Activated naive CD8-positive, alpha-beta T cell treated with anti-CD3 and anti-CD28 coated beads, Interleukin-2, amount 50 U/mL, for 24 hours (primary cell): ENCODE data around the gene MIB1.
A peak's percentile ranks its signal among the peaks of the same experiment; 100 is the strongest.

Experiments used
- ATAC-seq: fragments of 150-1000 bp; cut with Tn5 transposase; one replicate; pipeline ENCODE4 v1.10.0; 2021
- DNase-seq: peaks from one replicate; pipeline ENCODE4 v3.0.0; 2021
- H3K27ac Mint-ChIP-seq: one replicate; pipeline ENCODE4 v1.8.0; 2021; ENCODE audit warnings: mild to moderate bottlenecking, mixed read lengths
- H3K27me3 Mint-ChIP-seq: one replicate; pipeline ENCODE4 v1.8.0; 2021; ENCODE audit warnings: mixed read lengths
- H3K36me3 Mint-ChIP-seq: one replicate; pipeline ENCODE4 v1.8.0; 2021; ENCODE audit warnings: low read depth, mixed read lengths
- H3K4me1 Mint-ChIP-seq: one replicate; pipeline ENCODE4 v1.8.0; 2021; ENCODE audit warnings: mixed read lengths
- H3K4me3 Mint-ChIP-seq: one replicate; pipeline ENCODE4 v1.8.0; 2021; ENCODE audit warnings: mild to moderate bottlenecking, moderate library complexity, mixed read lengths
- H3K9me3 Mint-ChIP-seq: one replicate; pipeline ENCODE4 v1.8.0; 2021; ENCODE audit warnings: mixed read lengths

MIB1 gene

GRCh38 chr18:21855432-21855831, 114.8 kb downstream of the MIB1 start:
- Mint-ChIP-seq H3K4me1 (peaks cover 7% of the 10 kb centered on the region), H3K4me3 (no peak overlapping the region), H3K27me3 (no peaks in the 10 kb centered on the region), H3K36me3 (peaks cover 21% of the 10 kb centered on the region), H3K9me3 (no peaks in the 10 kb centered on the region), H3K27ac (no peak overlapping the region)
- DNase-seq (no peak), ATAC-seq (no peak)

DNA sequence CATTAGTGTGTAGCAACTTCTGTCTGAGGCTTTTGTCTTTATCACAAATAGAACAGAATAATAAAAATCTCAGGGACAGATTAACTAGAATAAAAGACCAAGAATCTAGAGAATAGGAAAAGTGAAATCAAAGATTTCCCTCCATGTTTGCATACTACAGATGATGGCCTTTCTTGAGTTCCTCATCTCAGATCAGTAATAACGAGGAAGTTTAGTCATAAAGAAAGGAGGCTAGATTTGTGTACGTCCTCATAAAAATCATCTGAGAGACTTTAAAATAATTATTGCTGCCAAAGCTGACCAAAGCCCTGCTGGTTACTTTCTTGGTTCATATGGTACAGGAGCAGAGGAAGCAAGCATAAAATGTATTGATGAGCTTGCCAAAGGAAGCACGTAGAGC, 117.3 kb downstream of the MIB1 start:
- Mint-ChIP-seq H3K36me3 (peaks cover 23% of the 10 kb centered on the region), H3K4me3 (no peak overlapping the region), H3K4me1 (peaks cover 2% of the 10 kb centered on the region), H3K9me3 (no peaks in the 10 kb centered on the region), H3K27ac (no peak overlapping the region), H3K27me3 (no peaks in the 10 kb centered on the region)
- no peak for ATAC-seq
- no peak for DNase-seq

DNA sequence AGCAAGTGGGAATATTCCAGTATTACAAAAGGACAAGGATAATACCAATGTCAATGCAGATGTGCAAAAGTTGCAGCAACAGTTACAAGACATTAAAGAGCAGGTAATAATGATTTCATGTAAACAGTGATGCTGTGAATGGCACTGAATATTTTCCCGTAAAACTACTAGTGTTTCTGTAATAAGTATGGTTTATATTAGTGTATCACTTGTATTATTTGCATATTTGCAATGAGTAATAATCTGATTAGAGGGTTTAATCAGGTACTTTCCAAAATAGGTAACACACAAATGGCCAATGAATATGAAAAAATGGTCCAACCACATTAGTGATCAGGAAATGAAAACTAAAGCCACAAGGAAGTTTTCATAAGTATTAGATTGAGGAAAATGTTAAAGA, 118.0 kb downstream of the MIB1 start:
- no peak for ATAC-seq
- H3K4me3 Mint-ChIP-seq: no peak overlapping the region
- peaks cover 27% of the 10 kb centered on the region for H3K36me3 Mint-ChIP-seq
- DNase-seq: no peak
- no peaks in the 10 kb centered on the region for H3K9me3 Mint-ChIP-seq
- no peak overlapping the region for H3K27ac Mint-ChIP-seq
- no peaks in the 10 kb centered on the region for H3K4me1 Mint-ChIP-seq
- no peaks in the 10 kb centered on the region for H3K27me3 Mint-ChIP-seq

DNA sequence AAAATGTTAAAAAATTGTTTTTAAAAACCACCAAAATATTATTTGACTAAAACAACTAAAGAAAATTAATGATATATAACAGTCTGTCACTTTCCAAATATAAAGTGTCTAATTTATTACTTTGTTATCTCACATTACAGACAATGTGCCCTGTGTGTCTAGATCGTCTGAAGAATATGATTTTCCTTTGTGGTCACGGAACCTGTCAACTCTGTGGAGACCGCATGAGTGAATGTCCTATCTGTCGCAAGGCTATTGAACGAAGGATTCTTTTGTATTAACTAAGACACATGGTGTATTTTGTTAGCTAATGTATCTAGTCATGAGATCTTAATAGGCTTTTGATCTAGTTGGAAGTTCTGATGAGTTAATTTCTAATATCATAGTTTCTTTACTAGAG, 123.8 kb downstream of the MIB1 start:
- DNase-seq: no peak
- H3K27ac Mint-ChIP-seq: no peak overlapping the region
- no peak for ATAC-seq
- H3K36me3 Mint-ChIP-seq: peaks cover 16% of the 10 kb centered on the region
- no peak overlapping the region for H3K4me3 Mint-ChIP-seq
- H3K4me1 Mint-ChIP-seq: no peaks in the 10 kb centered on the region
- H3K9me3 Mint-ChIP-seq: no peaks in the 10 kb centered on the region
- H3K27me3 Mint-ChIP-seq: no peaks in the 10 kb centered on the region

DNA sequence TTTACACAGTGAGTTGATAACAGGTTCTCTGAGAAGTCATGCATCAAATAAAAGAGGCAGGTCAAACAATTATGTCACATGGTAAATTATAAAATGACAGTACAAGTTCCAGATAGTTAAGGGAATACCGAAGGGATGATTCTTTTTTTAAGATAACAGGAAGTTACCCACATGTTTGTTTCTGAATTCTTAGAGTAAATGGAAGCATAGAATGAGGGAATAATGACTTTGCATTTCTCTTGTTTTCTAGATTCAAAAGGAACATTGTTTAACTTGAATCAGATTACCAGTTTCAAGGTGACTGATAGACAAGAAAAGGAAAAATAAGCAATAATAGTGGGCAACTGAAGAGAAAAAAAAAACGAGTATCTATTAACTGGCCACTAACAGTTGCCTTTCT, 124.5 kb downstream of the MIB1 start:
- Mint-ChIP-seq H3K4me1 (no peaks in the 10 kb centered on the region), H3K9me3 (no peaks in the 10 kb centered on the region), H3K36me3 (peaks cover 13% of the 10 kb centered on the region), H3K27ac (no peak overlapping the region), H3K4me3 (no peak overlapping the region), H3K27me3 (no peaks in the 10 kb centered on the region)
- ATAC-seq: no peak
- no peak for DNase-seq

DNA sequence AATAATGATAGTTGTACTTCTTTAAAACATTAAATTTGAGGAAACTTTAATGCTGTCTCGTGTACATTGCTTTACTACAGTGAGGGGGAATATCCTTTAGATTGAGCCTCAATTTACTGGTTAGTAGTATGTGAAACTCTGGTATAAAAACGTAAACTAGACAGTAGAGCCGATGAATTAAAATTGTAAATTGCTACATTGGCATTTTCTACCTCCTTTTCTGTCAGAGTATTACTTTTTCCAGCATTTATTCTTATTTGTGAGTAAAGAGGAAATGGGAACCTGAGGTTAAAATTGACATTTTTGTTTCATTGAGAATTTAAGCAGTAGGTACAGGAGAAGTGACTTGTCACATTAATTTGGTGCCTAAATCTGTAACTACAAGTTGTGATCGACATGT, 128.2 kb downstream of the MIB1 start:
- no peaks in the 10 kb centered on the region for H3K4me1 Mint-ChIP-seq
- H3K9me3 Mint-ChIP-seq: peaks cover 9% of the 10 kb centered on the region
- peaks cover 9% of the 10 kb centered on the region for H3K36me3 Mint-ChIP-seq
- H3K4me3 Mint-ChIP-seq: no peak overlapping the region
- no peaks in the 10 kb centered on the region for H3K27me3 Mint-ChIP-seq
- H3K27ac Mint-ChIP-seq: no peak overlapping the region
- DNase-seq (no peak), ATAC-seq (no peak)

DNA sequence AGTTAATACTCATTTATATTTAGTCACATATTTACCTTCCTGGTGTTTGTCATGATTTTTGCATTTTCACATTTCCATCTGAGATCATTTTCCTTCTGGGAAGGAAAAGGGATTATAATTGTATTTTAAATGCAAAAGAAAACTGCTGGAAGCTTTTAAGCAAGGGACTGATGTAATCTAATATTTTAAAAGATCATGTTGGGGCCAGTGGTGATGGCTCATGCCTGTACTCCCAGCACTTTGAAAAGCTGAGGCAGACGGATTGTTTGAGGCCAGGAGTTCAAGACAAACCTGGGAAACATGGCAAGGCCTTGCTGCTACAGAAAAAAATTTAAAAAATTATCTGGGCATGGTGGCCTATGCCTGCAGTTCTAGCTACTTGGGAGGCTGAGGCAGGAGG, 149.0 kb downstream of the MIB1 start:
- Mint-ChIP-seq H3K4me3 (no peak overlapping the region), H3K36me3 (no peaks in the 10 kb centered on the region), H3K9me3 (no peaks in the 10 kb centered on the region), H3K27me3 (peaks cover 10% of the 10 kb centered on the region), H3K4me1 (no peaks in the 10 kb centered on the region), H3K27ac (no peak overlapping the region)
- no peak for ATAC-seq
- DNase-seq: no peak

DNA sequence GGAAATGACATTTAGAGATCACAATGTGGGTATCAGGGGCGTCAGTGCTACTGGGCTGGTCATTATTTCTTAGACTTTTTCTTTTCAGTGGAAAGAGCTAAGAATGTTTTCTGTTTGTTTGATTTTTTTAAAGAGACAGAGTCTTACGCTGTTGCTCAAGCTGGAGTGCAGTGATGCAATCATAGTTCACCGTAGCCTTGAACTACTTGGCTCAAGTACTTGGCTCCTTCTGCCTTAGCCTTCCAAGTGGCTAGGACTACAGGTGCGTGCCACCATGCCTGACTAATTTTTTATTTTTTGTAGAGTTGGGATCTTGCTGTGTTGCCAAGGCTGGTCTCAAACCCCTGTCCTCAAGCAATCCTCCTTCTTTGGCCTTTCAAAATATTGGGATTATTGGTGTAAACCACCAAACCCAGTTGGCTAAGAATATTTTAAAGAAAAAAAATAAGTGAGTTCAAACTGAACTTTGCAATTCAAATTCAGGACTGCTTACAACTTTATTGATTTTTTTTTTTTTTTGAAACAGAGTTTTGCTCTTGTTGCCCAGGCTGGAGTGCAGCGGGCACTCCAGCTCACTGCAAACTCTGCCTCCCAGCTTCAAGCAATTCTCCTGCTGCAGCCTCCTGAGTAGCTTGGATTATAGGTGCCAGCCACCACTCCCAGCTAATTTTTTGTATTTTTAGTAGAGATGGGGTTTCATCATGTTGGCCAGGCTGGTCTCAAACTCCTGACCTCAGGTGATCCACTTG, 154.2 kb downstream of the MIB1 start:
- no peak for ATAC-seq
- H3K4me3 Mint-ChIP-seq: no peak overlapping the region
- peaks cover 19% of the 10 kb centered on the region for H3K27me3 Mint-ChIP-seq
- H3K27ac Mint-ChIP-seq: no peak overlapping the region
- no peaks in the 10 kb centered on the region for H3K9me3 Mint-ChIP-seq
- H3K36me3 Mint-ChIP-seq: no peaks in the 10 kb centered on the region
- H3K4me1 Mint-ChIP-seq: peaks cover 3% of the 10 kb centered on the region
- no peak for DNase-seq

DNA sequence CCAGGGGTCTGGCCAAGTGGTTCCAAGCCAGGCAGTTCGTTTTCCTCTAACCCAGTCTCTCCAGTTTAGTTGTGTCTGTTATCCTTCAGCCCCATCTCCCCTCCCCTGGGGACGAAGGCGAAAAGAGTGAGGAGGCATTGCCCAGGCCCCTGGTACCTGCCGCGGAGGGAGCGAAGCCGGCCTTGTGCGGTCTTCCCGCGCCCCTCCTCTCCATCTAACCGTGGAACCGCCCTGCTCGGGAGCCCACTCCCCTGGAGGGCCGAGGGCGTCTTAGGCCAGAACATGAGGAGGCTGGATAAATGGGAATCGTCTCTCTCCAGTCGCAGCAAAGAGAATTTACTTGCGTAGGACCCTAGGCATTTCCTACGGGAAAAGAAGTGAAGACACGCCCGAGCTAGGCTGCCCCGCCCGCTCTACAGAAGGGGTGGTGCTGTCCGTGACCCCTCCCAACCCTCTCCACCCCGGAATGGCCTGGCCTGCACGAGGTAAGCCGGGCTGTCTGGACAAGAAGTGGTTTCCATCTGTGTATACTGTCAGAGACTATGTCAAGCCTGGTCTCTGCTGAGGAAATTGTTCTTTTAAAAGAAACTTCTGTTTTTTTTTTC, 156.2 kb downstream of the MIB1 start:
- Mint-ChIP-seq H3K4me3 (no peak overlapping the region), H3K4me1 (peaks cover 3% of the 10 kb centered on the region), H3K36me3 (no peaks in the 10 kb centered on the region), H3K9me3 (no peaks in the 10 kb centered on the region), H3K27me3 (peaks cover 13% of the 10 kb centered on the region), H3K27ac (no peak overlapping the region)
- DNase-seq (no peak), ATAC-seq (no peak)

DNA sequence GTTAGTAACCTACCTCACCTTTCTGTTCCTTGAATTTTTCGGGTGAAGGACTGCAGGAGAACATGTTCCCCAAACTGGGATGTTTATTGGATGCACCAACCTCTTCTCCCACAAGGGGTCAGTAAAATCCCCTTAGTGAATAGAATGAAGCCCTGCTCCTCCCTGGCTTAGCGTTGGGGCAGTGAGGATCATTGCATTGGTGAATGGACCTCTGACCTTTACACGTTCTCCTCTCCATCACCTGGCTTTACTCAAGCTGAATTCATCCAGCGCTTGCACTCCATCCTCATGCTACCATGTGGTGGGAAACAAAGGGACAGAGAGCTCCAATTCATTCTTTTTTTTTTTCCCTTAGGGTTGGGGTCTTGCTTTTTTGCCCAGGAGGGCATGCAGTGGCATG, 157.2 kb downstream of the MIB1 start:
- DNase-seq: peak; percentile 31
- no peak overlapping the region for H3K27ac Mint-ChIP-seq
- no peak overlapping the region for H3K4me3 Mint-ChIP-seq
- no peak for ATAC-seq
- no peaks in the 10 kb centered on the region for H3K36me3 Mint-ChIP-seq
- peaks cover 3% of the 10 kb centered on the region for H3K4me1 Mint-ChIP-seq
- peaks cover 13% of the 10 kb centered on the region for H3K27me3 Mint-ChIP-seq
- no peaks in the 10 kb centered on the region for H3K9me3 Mint-ChIP-seq

DNA sequence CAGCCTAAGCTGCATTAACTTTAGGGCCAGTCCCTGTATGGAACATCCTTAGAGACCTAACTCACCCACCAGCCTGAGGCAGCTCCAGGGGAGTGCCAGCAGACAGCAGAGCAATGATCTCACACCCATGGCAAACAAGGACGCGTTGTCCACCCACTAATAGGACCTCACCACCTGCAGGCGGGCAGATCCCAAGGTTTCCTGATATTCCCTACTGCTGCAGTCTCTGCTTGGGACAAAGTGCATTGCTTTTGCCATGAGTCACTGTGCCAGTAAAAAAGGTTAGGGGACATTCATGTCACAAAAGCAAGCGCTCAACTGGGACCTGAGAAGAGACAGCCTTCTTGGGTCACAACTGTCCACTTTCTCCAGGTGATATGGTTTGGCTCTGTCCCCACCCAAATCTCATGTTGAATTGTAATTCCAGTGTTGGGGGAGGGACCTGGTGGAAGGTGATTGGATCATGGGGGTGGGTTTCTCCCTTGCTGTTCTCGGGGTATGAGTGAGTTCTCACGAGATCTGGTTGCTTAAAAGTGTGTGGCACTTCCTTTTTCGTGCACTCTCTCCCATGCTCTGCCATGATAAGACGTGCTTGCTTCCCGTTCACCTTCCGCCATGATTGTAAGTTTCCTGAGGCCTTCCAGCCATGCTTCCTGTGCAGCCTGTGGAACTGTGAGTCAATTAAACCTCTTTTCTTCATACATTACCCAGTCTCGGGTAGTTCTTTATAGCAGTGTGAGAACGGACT, 160.2 kb downstream of the MIB1 start:
- Mint-ChIP-seq H3K9me3 (no peaks in the 10 kb centered on the region), H3K4me1 (peaks cover 3% of the 10 kb centered on the region), H3K36me3 (no peaks in the 10 kb centered on the region), H3K27me3 (peaks cover 13% of the 10 kb centered on the region), H3K4me3 (no peak overlapping the region), H3K27ac (no peak overlapping the region)
- no peak for DNase-seq
- ATAC-seq: no peak

DNA sequence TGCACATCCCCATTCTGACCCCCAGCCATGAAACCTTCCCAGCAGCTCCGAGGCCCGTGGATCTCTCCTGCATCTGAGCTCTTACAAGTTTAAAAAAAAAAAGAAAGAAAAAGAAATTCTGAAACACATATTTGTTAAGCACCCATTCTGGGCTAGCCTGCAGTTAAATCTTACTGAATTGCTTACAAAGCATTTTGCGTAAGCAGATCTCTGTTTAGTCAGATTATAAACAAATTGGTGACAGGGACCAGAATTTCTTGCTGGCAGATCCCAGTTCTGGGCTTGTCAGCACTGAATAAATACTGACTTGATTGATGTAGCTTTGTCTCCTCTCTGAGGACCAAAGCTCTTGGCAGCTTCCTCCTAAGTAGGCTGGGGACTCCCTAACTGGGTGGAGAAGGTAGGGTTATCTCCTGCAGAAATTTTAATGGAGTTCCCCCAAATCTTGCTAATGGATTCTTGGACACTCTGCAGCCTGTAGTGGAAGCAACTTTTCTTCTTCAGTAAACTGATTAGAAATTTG, 160.9 kb downstream of the MIB1 start:
- H3K27me3 Mint-ChIP-seq: peaks cover 15% of the 10 kb centered on the region

DNA sequence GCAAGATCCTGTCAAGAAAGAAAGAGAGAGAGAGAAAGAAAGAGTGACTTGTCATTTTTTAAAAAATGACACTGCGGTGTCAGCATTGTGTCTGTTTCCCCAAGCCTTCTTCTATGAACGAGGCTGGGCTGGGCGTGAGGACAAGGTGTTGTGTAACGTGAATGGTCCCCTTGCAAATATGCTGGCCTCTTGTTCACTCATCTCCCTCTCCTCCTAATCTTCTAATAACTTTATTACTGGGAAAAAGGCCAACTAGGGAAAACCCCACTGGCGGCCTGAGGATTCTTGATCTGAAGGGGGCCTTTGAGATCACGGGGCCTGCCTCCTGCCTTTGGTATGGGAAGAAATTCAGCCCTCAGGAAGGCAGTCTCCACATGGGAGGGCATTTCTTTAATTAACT, 163.1 kb downstream of the MIB1 start:
- no peak overlapping the region for H3K27ac Mint-ChIP-seq

More for the DNA sequence above, 160.9 kb downstream of the MIB1 start:
- no peak overlapping the region for H3K27ac Mint-ChIP-seq
- peaks cover 3% of the 10 kb centered on the region for H3K4me1 Mint-ChIP-seq
- no peaks in the 10 kb centered on the region for H3K9me3 Mint-ChIP-seq
- no peaks in the 10 kb centered on the region for H3K36me3 Mint-ChIP-seq
- H3K4me3 Mint-ChIP-seq: no peak overlapping the region
- ATAC-seq (no peak), DNase-seq (no peak)

DNA sequence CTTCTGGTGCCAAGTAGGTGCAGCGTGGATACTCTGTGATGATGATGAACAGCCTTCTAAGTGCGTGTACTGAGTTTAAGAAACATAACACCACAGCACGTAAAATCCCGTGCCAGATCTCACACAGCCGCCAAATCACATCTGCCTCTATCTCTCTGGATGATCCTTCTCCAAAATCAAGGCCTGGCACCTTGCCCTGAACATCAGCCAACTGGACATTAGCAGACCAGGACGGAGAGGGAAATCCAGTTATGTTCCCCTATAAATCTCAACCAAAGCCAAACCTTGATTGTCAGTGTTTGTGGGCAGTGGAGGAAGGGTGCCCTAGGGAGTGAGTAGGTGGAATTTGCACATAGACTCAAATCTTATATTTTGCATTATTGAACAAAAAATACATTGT, 164.3 kb downstream of the MIB1 start:
- H3K9me3 Mint-ChIP-seq: no peaks in the 10 kb centered on the region
- H3K4me1 Mint-ChIP-seq: no peaks in the 10 kb centered on the region
- H3K27ac Mint-ChIP-seq: no peak overlapping the region
- no peaks in the 10 kb centered on the region for H3K36me3 Mint-ChIP-seq
- H3K4me3 Mint-ChIP-seq: no peak overlapping the region
- ATAC-seq (no peak), DNase-seq (no peak)
- H3K27me3 Mint-ChIP-seq: peaks cover 4% of the 10 kb centered on the region

More for the DNA sequence above, 163.1 kb downstream of the MIB1 start:
- H3K9me3 Mint-ChIP-seq: no peaks in the 10 kb centered on the region
- H3K4me1 Mint-ChIP-seq: no peaks in the 10 kb centered on the region
- H3K36me3 Mint-ChIP-seq: no peaks in the 10 kb centered on the region
- no peak for ATAC-seq
- H3K4me3 Mint-ChIP-seq: no peak overlapping the region
- DNase-seq: no peak
- peaks cover 3% of the 10 kb centered on the region for H3K27me3 Mint-ChIP-seq

GRCh38 chr18:21907451-21907850, 166.9 kb downstream of the MIB1 start:
- H3K36me3 Mint-ChIP-seq: no peaks in the 10 kb centered on the region
- H3K4me1 Mint-ChIP-seq: no peaks in the 10 kb centered on the region
- no peak overlapping the region for H3K27ac Mint-ChIP-seq
- ATAC-seq (no peak), DNase-seq (no peak)
- peaks cover 5% of the 10 kb centered on the region for H3K27me3 Mint-ChIP-seq
- no peak overlapping the region for H3K4me3 Mint-ChIP-seq
- no peaks in the 10 kb centered on the region for H3K9me3 Mint-ChIP-seq
